Nephron progenitor cell (in vitro differentiated cells): ENCODE results near the gene PGA5.
"Not testable (repeated sequence)": the region's sequence is repeated elsewhere in the genome, so short reads cannot be mapped to it uniquely, and the experiment has no call there.

ENCODE experiments used
- DNase-seq: peaks from one replicate; pipeline ENCODE4 v3.0.0; 2021
- H3K27ac Mint-ChIP-seq: 2 replicates; pipeline ENCODE4 v1.8.0; 2021; ENCODE audit warnings: mild to moderate bottlenecking, moderate library complexity, mixed read lengths
- H3K27me3 Mint-ChIP-seq: 2 replicates; pipeline ENCODE4 v1.8.0; 2021; ENCODE audit warnings: mild to moderate bottlenecking, low read depth, mixed read lengths; ENCODE audit not compliant: poor library complexity
- H3K36me3 Mint-ChIP-seq: 2 replicates; pipeline ENCODE4 v1.8.0; 2021; ENCODE audit warnings: low read depth, mixed read lengths
- H3K4me1 Mint-ChIP-seq: 2 replicates; pipeline ENCODE4 v1.8.0; 2021; ENCODE audit warnings: mixed read lengths
- H3K4me3 Mint-ChIP-seq: 2 replicates; pipeline ENCODE4 v1.8.0; 2021; ENCODE audit warnings: mild to moderate bottlenecking, moderate library complexity, mixed read lengths
- H3K9me3 Mint-ChIP-seq: 2 replicates; pipeline ENCODE4 v1.8.0; 2021; ENCODE audit warnings: mild to moderate bottlenecking, moderate library complexity, mixed read lengths
- TF ChIP-seq, protein P1 (sequence below): fragments of 200-600 bp; sonication (generic); IDR thresholded peaks from 2 replicates; pipeline ENCODE4 v1.5.0; 2021; ENCODE audit warnings: antibody characterized with exemption

The PGA5 gene

DNA sequence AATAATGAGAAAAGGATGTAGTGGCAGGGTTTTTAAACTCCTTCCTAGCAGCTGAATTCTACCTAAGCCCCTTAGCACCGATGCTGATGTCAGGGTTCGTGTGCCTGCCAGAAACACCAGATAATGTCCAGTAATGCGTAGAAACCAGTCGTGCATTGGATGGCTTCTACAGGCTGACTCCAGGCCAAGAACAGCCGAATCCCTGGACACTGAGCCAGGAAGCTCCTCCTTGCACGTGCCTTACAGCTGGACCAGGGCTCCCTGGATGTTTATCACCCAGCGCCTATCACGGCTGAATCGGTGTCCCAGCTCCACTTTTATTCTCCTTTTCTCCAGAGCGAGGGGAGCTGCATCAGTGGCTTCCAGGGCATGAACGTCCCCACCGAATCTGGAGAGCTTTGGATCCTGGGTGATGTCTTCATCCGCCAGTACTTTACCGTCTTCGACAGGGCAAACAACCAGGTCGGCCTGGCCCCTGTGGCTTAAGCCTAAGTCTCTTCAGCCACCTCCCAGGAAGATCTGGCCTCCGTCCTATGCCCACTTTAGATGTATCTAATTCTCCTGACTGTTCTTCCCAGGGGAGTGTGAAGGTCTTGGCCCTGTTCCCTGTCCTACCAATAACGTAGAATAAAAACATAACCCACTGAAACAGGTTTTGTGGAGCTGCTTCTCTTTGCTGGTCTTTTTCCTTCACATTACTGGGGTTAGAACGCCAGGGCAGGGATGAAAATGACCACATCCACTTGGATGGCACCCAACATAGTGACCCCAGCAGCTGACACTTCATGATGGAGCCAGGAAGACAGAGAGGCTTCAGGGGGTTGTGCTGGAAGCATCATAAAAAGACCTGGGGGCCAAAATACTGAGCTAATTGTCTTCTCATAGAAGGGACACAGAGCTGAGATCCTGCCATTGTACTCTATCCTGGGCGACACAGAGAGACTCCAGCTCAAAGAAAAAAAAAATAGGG is 10.1 kb downstream of the PGA5 start:
- H3K4me1 Mint-ChIP-seq, result peaks cover 12% of the 10 kb centered on the region
- H3K9me3 Mint-ChIP-seq, H3K27ac Mint-ChIP-seq, H3K27me3 Mint-ChIP-seq, H3K4me3 Mint-ChIP-seq, DNase-seq, H3K36me3 Mint-ChIP-seq: not testable (repeated sequence)

DNA sequence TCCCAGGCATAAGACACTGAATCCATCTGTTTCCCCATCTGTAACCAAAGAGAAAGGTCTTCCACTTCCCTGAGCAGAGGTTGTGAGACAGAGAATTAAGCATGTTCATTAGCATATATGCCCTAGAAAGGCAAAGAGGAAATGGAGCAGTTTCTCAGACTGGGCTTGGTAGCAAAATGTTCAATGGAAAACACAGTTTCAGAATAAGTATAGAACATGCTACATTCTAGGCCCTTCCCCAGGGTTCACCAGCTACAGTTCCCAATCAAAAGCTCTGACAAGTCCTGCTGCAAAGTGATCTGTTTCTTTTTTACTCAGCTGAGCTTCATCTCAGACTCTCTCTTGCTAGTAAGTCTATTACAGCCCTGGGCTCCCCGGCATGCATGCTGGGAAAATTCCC is 11.4 kb downstream of the PGA5 start:
- not testable (repeated sequence) for H3K4me3 Mint-ChIP-seq, DNase-seq, H3K9me3 Mint-ChIP-seq, H3K4me1 Mint-ChIP-seq, H3K27ac Mint-ChIP-seq, H3K27me3 Mint-ChIP-seq, H3K36me3 Mint-ChIP-seq

DNA sequence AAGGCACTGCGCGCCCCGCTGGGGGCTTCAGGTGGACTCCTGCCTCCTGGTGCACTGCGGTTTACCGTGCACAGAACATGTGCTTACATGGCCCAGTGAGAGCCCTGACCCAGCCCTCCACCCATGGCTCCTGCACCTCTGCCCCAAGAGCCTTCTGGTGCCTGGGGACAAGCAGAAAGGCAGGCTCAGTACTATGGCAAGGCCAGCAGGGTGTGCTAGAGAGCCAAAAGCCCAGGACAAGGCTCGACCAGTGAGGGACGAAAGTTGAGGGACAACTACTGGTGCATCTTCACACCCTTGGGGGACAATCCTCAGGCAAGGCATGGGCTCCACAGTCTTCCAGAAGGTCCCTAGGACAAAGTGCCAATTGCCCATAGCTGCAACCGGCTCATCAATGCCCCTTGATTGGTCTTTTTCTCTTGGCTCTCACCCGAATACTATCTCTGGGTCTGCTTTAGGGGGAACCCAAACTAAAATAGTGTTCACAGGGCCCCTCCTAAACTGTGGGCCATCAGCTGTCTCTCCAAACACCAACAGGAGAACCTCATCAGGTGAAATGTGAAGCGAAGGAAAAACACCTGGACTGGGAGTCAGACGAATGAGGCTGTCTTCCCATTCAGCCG is 13.5 kb downstream of the PGA5 start:
- peaks cover 17% of the 10 kb centered on the region for H3K36me3 Mint-ChIP-seq
- no peaks in the 10 kb centered on the region for H3K9me3 Mint-ChIP-seq
- TF ChIP-seq, protein P1, sequence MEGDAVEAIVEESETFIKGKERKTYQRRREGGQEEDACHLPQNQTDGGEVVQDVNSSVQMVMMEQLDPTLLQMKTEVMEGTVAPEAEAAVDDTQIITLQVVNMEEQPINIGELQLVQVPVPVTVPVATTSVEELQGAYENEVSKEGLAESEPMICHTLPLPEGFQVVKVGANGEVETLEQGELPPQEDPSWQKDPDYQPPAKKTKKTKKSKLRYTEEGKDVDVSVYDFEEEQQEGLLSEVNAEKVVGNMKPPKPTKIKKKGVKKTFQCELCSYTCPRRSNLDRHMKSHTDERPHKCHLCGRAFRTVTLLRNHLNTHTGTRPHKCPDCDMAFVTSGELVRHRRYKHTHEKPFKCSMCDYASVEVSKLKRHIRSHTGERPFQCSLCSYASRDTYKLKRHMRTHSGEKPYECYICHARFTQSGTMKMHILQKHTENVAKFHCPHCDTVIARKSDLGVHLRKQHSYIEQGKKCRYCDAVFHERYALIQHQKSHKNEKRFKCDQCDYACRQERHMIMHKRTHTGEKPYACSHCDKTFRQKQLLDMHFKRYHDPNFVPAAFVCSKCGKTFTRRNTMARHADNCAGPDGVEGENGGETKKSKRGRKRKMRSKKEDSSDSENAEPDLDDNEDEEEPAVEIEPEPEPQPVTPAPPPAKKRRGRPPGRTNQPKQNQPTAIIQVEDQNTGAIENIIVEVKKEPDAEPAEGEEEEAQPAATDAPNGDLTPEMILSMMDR, result peak; percentile 81
- no peaks in the 10 kb centered on the region for H3K27me3 Mint-ChIP-seq
- no peak overlapping the region for H3K4me3 Mint-ChIP-seq
- no peak overlapping the region for H3K27ac Mint-ChIP-seq
- DNase-seq, result peak; percentile 74
- peaks cover 5% of the 10 kb centered on the region for H3K4me1 Mint-ChIP-seq

DNA sequence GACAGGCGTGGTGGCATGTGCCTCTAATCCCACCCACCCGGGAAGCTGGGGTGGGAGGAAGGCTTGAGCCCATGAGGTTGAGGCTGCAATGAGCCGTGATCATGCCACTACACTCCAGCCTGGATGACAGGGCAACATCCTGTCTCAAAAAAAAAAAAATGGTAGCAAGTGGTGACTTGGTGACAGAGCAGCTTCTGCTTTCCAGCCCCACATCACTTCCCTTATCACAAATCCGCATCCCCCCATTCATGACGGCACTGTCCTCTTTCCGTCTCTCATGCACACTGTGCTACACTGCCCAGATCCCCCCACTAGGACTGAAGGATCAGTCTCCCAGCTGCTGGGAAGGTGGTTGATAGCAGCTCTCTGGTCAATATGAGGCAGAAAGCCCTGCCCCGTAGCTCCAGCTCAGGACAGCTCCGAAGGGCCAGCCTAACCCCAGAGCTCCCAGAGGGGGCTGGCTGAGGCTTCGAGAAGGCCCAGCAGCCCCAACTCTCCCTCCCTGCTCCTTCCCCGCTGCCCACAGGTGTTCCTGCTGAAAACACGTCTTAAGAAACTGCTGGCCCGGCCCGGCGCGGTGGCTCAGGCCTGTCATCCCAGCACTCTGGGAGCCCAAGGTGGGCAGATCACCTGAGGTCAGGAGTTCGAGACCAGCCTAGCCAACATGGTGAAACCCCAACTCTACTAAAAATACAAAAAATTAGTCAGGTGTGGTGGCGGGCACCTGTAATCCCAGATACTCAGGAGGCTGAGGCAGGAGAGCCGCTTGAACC is 15.9 kb downstream of the PGA5 start:
- Mint-ChIP-seq H3K4me3 (no peak overlapping the region), H3K27me3 (no peaks in the 10 kb centered on the region), H3K27ac (peak overlapping the region; percentile 15), H3K36me3 (peaks cover 29% of the 10 kb centered on the region), H3K9me3 (no peaks in the 10 kb centered on the region), H3K4me1 (peaks cover 5% of the 10 kb centered on the region)
- DNase-seq, result no peak
- TF ChIP-seq, protein P1, result no peak

- Mint-ChIP-seq H3K27me3 (no peaks in the 10 kb centered on the region), H3K4me1 (no peaks in the 10 kb centered on the region), H3K4me3 (no peak overlapping the region), H3K36me3 (peaks cover 34% of the 10 kb centered on the region), H3K9me3 (no peaks in the 10 kb centered on the region), H3K27ac (no peak overlapping the region)
- no peak for DNase-seq
- TF ChIP-seq, protein P1, result no peak
These were observed 17.6 kb downstream of the PGA5 start for GRCh38 chr11:61258546-61258945.

- Mint-ChIP-seq H3K27ac (peak overlapping the region; percentile 78), H3K27me3 (no peaks in the 10 kb centered on the region), H3K4me1 (no peaks in the 10 kb centered on the region), H3K9me3 (no peaks in the 10 kb centered on the region), H3K4me3 (no peak overlapping the region), H3K36me3 (peaks cover 42% of the 10 kb centered on the region)
- TF ChIP-seq, protein P1, result no peak
- DNase-seq, result no peak
These were observed 18.4 kb downstream of the PGA5 start for GRCh38 chr11:61259363-61259762.
